ENCODE data around the gene KLHL5.

Gene KLHL5

DNA sequence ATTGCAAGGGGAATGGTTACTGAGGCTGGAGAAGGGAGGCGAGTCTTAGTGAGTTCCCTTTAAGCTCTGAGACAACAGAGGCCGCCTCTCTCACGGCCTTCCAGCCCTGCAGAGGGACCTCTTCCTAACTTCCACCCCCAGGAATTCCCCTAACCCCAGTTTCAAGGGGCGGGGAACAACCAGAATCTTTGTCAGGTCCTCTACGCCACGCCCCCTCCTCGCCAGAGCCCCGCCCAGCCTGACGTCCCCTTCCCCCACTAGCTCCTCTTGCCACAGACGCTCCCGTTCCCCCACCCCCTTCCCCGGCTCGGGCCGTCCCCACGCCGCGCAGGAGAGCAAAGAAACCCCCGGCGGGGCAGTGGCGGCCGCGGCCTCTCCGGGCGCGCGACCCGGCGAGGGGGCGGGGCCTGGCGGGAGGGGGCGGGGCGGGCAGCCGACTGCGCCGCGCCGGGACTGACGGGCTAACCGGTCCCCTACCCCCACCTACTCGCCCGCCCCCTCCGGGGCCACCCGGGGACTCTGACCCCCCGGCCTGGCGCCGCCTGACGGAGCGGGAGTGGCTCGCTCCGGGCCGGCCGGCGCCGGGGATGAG lies 17.6 kb upstream of the KLHL5 start:
- DNase-seq, result peak; percentile 91

DNA sequence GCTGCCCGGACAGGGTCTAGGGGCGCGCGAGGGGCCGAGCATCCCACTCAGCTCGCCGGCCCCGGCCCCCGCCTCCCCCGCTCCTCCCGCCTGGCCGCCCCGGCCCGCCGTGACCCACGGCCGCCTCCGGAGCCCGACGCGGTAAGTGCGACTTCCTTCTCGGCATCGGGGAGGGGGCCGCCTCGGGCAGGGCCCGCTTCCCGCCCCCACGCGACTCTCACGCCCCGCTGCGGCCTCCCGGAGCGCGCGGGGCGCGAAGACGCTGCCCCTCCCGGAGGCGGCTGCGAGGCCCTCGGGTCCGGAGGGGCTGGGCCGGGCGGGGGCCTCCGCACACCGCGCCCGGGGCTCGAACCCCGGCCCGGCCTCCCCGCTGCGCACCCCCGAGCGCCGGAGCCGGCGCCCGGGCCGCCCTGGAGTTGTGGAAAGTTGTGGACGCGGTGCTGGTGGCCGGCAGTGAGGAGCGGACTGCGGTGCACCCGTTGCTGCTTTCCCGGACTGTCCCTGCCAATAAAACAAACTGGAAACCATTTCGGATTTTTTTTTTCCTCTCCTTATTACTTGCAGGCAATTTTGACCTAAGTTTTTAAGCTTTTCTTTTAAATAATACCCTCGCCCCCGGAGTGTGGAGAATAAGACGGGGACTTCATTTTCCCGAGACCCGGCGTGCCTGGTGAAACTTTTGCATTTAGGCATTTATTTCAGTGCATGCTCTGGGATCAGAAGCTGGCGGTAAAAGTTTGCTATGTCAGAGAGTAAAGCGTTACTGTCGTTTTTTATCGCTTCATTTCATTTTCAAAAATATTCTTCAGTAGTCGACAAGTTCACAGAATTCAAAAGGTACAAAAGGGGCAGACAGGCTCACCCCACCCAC lies 16.8 kb upstream of the KLHL5 start:
- DNase-seq, result peak; percentile 64

DNA sequence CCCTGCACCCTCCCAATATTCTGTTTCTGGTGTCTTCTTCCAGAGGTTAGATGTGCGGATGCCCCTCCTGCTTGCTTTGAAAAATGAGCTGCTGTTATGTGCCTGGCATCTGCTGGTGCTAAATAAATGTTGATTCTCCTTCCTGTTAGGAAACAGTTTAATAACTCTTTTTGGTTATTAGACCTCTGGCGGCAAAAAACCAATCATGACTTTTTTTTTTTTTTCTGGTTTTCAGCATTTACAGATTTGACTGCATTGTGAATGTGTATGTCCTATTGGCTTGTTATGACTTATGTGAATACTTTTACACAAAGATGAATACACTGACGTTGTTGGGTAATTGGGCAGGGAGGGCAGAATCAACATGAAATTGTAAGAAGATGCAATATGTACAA lies 16.2 kb upstream of the KLHL5 start:
- DNase-seq, result peak; percentile 60

DNA sequence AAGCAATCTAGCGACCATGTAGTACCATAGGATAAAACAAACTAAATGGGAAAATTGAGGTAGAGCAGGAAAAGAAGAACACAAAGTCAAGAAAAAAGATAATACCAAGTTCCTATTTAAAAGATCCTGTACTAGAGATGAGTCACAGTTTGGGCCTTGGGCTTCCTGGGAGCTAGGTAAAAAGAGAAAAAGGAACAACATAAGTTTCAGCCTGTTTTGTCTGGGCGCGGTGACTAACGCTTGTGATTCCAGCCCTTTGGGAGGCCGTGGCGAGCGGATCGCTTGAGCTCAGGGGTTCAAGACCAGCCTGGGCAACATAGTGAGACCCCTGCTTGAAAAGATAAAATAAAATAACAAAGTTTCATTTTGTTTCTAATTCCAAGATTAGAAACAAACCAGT lies 15.8 kb upstream of the KLHL5 start:
- no peak for DNase-seq

DNA sequence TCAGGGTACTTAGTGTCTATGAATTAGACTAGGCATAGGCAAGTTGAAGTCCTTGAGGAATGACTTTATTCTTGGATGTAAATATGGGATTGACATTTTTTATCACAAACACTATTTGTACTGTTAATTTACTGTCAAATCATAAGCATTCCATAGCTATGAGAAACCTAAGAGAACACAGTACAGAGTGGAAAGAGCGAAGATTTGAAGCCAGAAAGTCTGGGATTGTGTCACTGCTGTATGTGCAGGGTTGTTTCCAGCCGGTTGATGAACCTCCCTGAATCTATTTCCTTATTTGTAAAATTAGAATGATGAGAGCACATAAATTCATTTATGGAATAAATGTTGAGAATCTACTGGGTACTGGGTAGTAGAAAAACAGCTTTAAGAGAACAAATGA lies 14.4 kb upstream of the KLHL5 start:
- DNase-seq, result no peak

DNA sequence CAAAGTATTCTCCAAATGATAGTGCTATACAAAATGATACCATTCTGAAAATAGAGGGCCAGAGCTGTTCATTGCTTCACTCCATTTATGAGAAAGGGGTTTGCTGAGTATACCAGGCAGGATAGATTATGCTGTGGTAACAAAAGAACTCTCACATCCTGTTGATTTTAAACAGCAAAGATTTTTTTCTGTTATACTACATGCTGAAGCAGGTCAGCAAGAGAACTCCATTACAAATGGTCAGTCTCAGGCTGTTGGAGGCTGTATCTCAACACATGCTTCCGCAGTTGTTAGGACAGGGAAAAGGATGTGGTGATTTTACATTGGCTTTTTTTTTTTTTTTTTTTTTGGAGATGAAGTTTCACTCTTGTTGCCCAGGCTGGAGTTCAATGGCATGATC lies 13.7 kb upstream of the KLHL5 start:
- no peak for DNase-seq

DNA sequence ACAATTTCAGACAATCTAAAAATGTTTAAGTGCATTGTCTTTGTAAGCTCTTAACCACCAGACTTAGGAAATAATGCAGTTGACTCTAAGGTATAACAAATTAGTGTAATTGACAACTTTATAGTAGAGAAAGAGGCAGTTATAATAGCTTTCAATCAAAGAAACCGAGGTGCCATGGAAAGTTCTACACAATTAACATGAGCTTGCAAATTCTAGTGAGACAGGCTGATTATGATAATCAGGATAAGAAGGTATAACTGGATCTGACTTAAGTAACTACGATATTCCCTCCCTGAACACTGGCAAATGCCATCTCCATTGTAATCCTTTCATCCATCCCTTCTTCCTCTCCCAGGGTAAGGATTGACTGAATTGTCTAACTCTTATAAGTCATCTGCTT lies 11.4 kb upstream of the KLHL5 start:
- DNase-seq, result no peak

DNA sequence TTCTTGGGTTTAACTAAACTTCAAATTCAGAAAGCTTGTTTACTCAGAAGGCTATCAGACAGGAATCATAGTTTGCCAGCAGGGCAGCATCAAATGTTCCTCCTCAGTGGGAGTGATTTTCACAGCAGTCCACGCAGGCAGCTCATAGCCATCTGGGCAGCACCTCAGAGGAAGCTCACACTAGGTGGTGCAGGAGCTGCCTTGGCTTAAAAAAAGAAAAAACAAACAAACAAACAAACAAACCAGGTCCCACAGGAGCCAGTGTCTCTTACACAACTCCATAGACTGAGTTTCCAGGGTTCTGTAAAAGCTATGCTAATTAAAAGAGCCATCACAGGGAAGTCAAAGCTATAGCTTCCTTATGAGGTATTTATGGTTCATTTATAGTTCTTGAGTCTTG lies 10.5 kb upstream of the KLHL5 start:
- DNase-seq, result no peak

DNA sequence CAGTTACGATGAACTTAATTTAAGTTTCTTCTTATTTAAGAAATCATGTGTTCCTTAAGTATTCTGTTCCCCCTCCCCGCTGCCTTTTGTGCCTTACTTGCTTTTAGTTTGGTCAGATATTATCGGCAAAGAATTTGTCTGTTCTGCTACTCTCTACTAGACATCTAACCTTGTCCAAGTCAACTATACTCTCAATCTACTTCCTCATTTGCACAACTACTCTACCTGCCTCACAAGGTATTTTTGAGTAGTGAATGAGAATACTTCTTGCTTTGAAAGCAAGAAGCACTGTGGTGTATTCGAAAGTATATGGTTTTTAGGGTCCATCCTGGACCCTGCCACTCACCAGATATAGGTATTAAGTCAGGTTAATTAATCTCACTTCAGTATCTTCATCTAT lies 8.0 kb upstream of the KLHL5 start:
- no peak for DNase-seq

DNA sequence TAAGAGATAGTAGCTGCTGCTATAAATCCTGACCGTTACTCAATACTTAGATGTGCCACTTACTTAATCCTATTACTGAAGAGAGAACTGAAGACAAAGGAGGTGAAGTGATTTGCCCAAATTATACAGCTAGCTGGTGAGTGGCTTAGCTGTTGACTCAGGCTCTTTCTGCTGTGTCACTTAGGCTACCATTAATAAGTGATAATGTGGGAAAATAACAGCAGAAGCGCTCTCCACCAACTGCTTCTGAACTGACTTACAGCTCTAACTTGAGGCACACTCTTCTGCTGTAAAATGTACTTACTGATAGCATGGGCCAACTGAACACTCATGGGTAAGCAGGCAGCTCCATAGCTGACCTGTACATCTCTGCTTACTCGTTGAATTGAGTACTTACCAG lies 7.5 kb upstream of the KLHL5 start:
- peak; percentile 17 for DNase-seq

DNA sequence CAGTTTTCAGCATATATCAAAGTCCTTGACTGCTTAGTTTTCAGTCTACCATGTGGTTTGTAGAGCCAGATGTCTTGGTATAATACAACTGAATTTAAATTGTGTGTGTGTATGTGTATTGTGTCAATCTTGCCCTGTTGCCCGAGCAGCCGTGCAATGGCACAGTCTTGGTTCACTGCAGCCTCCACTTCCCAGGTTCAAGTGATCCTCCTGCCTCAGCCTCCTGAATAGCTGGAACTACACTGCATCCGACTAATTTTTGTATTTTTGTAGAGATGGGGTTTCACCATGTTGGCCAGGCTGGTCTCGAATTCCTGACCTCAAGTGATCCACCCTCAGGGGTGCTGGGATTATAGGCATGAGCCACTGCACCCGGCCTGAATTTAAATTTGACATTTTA lies 6.0 kb upstream of the KLHL5 start:
- DNase-seq, result no peak

DNA sequence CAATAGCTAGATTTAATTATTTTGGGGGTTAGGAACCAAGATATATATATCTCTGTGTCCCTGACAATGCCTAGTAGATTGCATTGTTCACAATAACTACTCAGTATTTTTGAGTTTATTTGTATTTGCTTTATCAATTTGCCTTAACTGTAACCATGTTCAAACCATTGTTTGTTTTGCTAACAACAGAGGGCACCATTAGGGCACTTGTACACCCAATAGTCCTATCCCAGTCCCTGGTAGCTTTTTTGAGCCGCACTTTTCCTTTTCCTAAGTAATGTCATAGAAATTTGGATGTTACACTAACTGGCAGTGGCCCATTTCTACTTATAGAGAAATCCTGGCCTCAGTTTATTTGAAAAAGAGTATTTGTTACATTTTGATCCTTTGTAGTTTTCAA lies 575 bp upstream of the KLHL5 start:
- DNase-seq, result no peak

DNA sequence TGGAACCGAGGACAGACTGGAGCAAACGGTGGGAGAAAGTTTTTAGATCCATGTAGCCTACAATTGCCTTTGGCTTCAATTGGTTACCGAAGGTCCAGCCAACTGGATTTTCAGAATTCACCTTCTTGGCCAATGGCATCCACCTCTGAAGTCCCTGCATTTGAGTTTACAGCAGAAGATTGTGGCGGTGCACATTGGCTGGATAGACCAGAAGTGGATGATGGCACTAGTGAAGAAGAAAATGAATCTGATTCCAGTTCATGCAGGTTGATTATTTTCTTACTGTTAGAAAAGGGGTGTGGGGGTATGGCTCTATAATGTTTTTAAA lies 702 bp downstream of the KLHL5 start:
- no peak for DNase-seq

DNA sequence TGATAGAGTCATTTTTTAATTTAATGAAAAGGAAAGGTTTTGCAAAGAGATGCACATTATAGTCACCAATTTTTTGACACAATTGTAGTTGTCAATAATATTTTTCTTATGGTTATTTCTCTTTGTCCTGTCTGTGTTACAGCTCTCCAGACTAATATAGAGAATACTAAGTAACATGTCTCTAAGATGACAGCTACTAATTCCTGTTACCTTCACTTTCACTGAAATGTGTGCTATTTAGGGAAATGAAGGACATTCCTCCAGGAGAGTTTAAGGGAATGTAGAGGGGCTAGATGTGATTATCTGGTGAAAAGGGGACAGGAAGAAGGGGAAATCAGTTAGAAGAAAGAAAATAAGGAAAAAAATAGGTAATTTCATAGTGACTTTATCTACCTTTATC lies 1.4 kb downstream of the KLHL5 start:
- no peak for DNase-seq

DNA sequence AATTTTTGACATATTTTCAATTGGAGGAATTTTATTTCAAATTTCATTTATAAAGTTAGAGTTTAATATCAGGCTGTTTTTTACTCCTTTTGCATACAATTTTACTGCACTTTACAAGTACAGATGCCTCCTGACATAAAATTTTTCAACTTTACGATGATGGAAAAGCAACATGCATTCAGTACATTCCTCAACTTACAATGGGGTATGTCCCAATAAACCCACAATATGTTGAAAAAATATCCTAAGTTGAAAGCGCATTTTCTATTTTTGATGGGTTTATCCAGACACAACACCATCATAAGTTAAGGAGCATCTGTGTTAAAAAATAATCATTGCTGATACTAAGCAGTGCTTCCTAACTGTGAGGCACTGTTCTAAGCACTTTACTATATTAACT lies 4.3 kb downstream of the KLHL5 start:
- DNase-seq, result no peak

DNA sequence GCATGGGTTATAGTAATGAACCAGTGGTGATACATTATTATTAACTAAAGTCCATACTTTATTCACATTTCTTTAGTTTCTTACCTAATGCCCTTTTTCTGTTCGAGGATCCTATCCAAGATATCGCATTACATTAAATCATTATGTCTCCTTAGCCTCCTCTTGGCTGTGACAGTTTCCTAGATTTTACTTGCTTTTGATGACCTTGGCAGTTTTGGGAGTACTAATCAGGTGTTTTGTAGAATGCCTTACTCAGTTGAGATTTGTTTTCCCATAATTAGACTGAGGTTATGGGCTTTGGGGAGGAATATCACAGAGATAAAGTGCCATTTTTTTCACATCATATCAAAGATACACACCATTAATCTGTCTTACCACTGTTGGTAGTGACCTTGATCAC lies 5.0 kb downstream of the KLHL5 start:
- no peak for DNase-seq

DNA sequence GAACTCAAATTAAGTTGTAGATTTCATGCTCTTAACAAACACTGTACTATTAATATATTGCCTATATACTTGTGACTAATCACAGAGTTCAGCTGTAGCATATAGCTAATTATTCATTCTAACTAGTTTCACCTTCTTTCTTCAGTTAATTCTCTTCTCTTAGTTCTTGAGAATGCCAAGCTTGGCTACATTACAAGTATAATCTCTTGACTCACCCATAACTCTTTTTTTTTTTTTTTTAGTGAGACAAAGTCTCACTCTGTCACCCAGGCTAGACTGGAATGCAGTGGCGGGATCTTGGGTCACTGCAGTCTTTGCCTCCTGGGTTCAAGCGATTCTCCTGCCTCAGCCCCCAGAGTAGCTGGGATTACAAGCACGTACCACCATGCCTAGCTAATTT lies 5.4 kb downstream of the KLHL5 start:
- no peak for DNase-seq

DNA sequence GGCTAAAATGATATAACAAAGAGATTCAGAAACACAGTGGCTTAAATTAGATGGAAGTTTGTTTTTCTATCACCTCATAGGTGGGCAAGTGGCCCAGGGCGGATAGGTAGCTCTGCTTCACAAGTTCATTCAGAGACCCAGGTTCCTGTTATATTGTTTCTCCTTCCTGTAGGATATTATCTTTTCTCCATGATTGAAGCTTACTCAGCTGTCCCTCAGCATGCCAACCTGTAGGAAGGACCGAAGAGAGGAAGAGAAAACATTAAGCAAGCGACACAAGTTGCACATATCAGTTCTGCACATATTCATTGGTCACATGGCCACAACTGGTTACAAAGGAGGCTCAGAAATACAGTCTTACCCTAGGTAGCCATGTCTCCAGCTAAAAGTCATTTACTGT lies 6.9 kb downstream of the KLHL5 start:
- peak; percentile 12 for DNase-seq

DNA sequence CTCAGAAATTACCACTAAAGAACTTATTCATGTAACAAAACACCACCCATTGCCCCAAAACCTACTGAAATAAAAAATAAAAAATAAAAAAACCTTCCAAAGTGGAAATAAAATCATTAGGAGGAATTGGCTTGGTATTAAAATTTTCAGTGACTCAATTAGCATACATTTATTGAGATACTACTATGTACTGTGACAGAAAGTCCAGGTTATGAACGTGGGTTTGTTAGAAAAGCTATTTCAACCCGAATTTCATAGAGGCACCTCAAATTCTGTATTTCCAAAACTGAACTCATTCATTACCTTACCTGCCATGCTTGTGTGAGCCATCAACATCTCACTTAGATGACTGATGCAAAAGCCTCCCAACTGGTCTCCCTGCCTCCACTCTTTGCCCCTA lies 16.8 kb downstream of the KLHL5 start:
- no peak for DNase-seq

DNA sequence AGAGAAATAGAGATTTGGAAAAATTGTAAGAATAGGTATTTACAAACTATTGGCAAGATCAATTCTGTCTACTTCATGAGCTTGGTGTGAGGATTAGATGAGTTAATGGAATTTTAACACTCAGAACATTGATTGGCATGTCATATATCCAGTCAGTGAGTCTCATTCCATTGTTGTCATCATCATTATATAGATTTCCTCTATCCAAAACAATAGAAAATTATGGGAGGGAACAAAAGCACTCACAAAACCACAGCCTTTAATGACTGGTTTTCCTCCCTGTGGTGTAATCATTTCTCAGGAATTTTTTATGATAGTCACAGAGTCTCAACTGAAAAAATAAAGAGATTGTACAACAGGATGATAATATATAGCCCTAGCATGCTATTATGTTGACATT lies 21.1 kb downstream of the KLHL5 start:
- DNase-seq, result no peak

DNA sequence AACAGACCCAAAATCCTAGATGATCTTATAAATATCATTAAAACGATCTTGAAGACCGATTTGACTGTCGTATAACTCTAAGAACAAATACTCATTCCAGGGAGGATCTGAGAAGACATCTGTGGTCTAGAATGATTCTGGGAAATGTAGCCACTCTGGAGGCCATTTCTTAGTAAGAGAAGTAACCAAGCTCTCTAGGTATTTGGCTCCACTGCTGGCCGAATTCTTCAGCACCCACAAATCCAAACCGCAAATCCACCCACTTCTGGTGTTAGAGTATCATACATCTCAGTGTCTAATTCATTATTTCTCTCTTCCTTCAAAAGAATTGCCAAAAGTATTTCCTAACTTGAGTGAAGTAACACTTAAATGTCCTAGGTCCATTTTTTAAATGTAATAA lies 23.9 kb downstream of the KLHL5 start:
- peak; percentile 18 for DNase-seq

DNA sequence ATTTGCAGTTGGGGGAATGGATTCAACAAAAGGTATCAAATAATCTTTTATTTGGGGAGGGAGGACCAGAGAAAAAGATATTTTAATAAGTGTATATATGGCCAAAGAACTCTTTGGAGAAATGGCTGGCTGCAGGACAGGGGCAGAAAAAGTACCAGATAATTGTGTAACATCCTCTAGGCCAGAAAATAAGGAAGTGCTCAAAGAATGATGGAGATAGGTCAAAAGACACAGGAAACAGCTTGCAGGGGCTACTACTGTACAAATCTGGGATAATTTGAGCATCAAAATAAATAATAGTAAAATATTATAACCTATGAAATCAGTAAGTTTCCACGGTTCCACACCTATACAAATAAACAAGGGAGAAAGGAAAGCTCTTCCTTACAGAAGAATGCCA lies 34.8 kb downstream of the KLHL5 start:
- peak; percentile 63 for DNase-seq

DNA sequence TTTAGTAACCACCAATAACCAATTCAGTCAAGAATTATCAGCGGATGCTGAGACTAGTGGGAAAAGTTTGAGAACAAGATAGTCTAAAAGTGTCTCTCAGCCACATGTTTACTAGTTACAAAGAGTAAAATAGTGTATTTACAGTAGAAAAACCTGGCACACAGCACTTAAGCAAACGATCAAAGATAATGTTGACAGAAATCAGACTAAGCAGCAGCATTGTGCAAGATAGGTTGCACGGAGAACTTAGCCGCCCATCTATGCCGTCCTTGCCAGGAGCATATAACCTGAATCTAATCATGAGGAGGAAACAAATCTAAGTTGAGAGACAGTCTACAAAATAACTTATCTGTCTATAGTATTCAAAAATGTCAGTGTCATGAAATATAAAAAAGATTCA lies 35.3 kb downstream of the KLHL5 start:
- DNase-seq, result no peak

DNA sequence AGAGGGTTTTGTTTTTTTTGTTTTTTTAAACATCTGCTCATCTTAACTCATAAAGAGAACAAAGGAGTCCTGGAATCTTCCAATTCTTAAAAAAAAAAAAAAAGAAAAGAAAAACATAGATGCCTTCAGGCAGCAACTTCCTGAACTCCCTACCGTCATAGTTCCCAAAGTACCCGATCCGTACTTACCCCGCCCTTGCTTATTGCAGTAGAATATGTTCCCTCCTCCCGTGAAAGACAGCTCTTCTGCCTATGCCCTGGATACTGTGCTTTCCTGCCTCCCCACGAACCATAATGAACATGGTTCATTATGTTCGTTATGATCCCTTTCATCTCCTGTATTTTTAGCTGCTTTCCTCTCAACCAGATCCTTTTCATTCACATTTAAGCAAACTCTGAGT lies 40.3 kb downstream of the KLHL5 start:
- DNase-seq, result no peak

DNA sequence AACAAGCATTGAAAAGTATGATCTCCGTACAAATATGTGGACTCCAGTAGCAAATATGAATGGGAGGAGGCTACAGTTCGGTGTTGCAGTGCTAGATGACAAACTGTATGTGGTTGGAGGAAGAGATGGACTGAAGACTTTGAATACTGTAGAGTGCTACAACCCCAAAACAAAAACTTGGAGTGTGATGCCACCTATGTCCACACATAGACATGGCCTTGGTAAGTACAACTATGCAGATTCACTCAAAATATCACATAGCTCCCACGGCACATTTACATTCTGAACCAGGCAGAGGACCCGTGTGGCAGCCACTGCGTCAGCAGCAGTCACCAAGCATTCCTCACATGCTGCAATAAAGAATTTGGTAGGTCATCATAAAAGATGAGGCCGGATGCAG lies 41.3 kb downstream of the KLHL5 start:
- DNase-seq, result peak; percentile 11
